ENCODE data around the gene NOXA1. TPM values are rescaled to one million over a fixed set of nuclear protein-coding genes. Genes with fewer than 3 reads are reported as not detected.

The NOXA1 gene
- polyA plus RNA-seq, 3 donors = 1.3 to 9.4 (median 1.6) TPM

- Mint-ChIP-seq H3K4me1 (no peaks in the 10 kb centered on the region), H3K27me3 (ENCODE audit: low read depth in 3 of 3) (peaks cover 0 to 10% (median 3%) of the 10 kb centered on the region in 3 donors), H3K4me3 (no peak overlapping the region), H3K27ac (no peak overlapping the region), H3K36me3 (no peaks in the 10 kb centered on the region), H3K9me3 (no peaks in the 10 kb centered on the region)
- Histone ChIP-seq H3K9ac (ENCODE audit: insufficient read depth, low read length, poor library complexity, severe bottlenecking) (no peak overlapping the region), H3K27me3 (ENCODE audit: control insufficient read depth in 2 of 2, insufficient read depth in 2 of 2, low read length in 2 of 2) (no peaks in the 10 kb centered on the region), H3K4me3 (replicated peaks in 1 of 3; ENCODE audit: low read depth in 2 of 3, low read length in 3 of 3) (no peak overlapping the region), H3K36me3 (replicated peaks in 1 of 2; ENCODE audit: control insufficient read depth in 1 of 2, insufficient read depth in 2 of 2, low read length in 2 of 2) (no peaks in the 10 kb centered on the region), H2AFZ (ENCODE audit: insufficient read depth, low read depth, low read length, poor library complexity, severe bottlenecking) (no peak overlapping the region), H3K4me1 (ENCODE audit: control insufficient read depth in 1 of 2, insufficient read depth in 2 of 2, low read length in 2 of 2) (no peaks in the 10 kb centered on the region), H3K79me2 (ENCODE audit: insufficient read depth, low read length) (no peaks in the 10 kb centered on the region), H4K20me1 (ENCODE audit: insufficient read depth, low read length) (no peaks in the 10 kb centered on the region), H3K27ac (ENCODE audit: low read depth in 1 of 2, low read length in 2 of 2) (no peak overlapping the region), H3K9me3 (replicated peaks in 1 of 2; ENCODE audit: control insufficient read depth in 1 of 2, insufficient read depth in 1 of 2, low read length in 2 of 2) (no peaks in the 10 kb centered on the region), H3K4me2 (replicated peaks; ENCODE audit: extremely low read depth, low read length, poor library complexity, severe bottlenecking) (no peak overlapping the region)
- no peak for TF ChIP-seq CTCF (IDR thresholded peaks at IDR 0.05)
- DNase-seq = no peak
- 96% methylated on average over 8 of the region's 20 CpGs for WGBS (ENCODE audit: insufficient coverage)
- intact Hi-C loops (cut with micrococcal nuclease) = no loop called here
These were observed 9.6 kb downstream of the NOXA1 start for GRCh38 chr9:137432687-137433348.

GRCh38 chr9:137433349-137433915, 10.2 kb downstream of the NOXA1 start:
- no peak for DNase-seq
- intact Hi-C loops (cut with micrococcal nuclease) = no loop called here
- no peaks in the 10 kb centered on the region for H3K9me3 ChIP-seq (replicated peaks in 1 of 2; ENCODE audit: control insufficient read depth in 1 of 2, insufficient read depth in 1 of 2, low read length in 2 of 2)
- Mint-ChIP-seq H3K27ac (no peak overlapping the region), H3K36me3 (no peaks in the 10 kb centered on the region), H3K27me3 (ENCODE audit: low read depth in 3 of 3) (peaks cover 0 to 10% (median 3%) of the 10 kb centered on the region in 3 donors), H3K4me1 (no peaks in the 10 kb centered on the region), H3K9me3 (no peaks in the 10 kb centered on the region), H3K4me3 (no peak overlapping the region)
- WGBS (ENCODE audit: insufficient coverage) = 92% methylated on average over 14 of the region's 19 CpGs
- no peak overlapping the region for H3K4me3 ChIP-seq (replicated peaks in 1 of 3; ENCODE audit: low read depth in 2 of 3, low read length in 3 of 3)
- no peak for TF ChIP-seq CTCF (IDR thresholded peaks at IDR 0.05)
- no peaks in the 10 kb centered on the region for H3K79me2 ChIP-seq (ENCODE audit: insufficient read depth, low read length)
- H4K20me1 ChIP-seq (ENCODE audit: insufficient read depth, low read length) = no peaks in the 10 kb centered on the region
- no peak overlapping the region for H3K9ac ChIP-seq (ENCODE audit: insufficient read depth, low read length, poor library complexity, severe bottlenecking)
- H3K36me3 ChIP-seq (replicated peaks in 1 of 2; ENCODE audit: control insufficient read depth in 1 of 2, insufficient read depth in 2 of 2, low read length in 2 of 2) = no peaks in the 10 kb centered on the region
- no peak overlapping the region for H3K4me2 ChIP-seq (replicated peaks; ENCODE audit: extremely low read depth, low read length, poor library complexity, severe bottlenecking)
- no peak overlapping the region for H2AFZ ChIP-seq (ENCODE audit: insufficient read depth, low read depth, low read length, poor library complexity, severe bottlenecking)
- no peaks in the 10 kb centered on the region for H3K4me1 ChIP-seq (ENCODE audit: control insufficient read depth in 1 of 2, insufficient read depth in 2 of 2, low read length in 2 of 2)
- H3K27ac ChIP-seq (ENCODE audit: low read depth in 1 of 2, low read length in 2 of 2) = no peak overlapping the region
- H3K27me3 ChIP-seq (ENCODE audit: control insufficient read depth in 2 of 2, insufficient read depth in 2 of 2, low read length in 2 of 2) = no peaks in the 10 kb centered on the region
